HepG2 (cell line): ENCODE results near the gene KLF11. TPM values are rescaled to one million over a fixed set of nuclear protein-coding genes. Genes with fewer than 3 reads are reported as not detected.

Experiments
- ARNT ChIP-seq: fragments of 450-650 bp; IDR thresholded peaks from 2 replicates; pipeline ENCODE4 v1.6.1; 2017
- ARNTL ChIP-seq: sonication (generic); formaldehyde crosslinking; IDR thresholded peaks from 2 replicates; pipeline ENCODE4 v1.4.0; 2020; ENCODE audit warnings: mild to moderate bottlenecking, missing genetic modification reagents
- CEBPZ ChIP-seq: IDR thresholded peaks from 2 replicates; pipeline ENCODE4 v1.6.1; 2012; ENCODE audit warnings: low read length, improper control_type of control experiment
- CENPT ChIP-seq: sonication (generic); formaldehyde crosslinking; IDR thresholded peaks from 2 replicates; pipeline ENCODE4 v1.8.0; 2022; ENCODE audit warnings: low read depth, mild to moderate bottlenecking, moderate library complexity, missing genetic modification reagents
- KLF9 ChIP-seq: IDR thresholded peaks from 2 replicates; pipeline ENCODE4 v1.6.1; 2016; ENCODE audit warnings: low read depth
- MED8 ChIP-seq: sonication (generic); formaldehyde crosslinking; IDR thresholded peaks from 2 replicates; pipeline ENCODE4 v1.8.1; 2023; ENCODE audit warnings: mild to moderate bottlenecking, missing genetic modification reagents; ENCODE audit not compliant: insufficient replicate concordance
- MIXL1 ChIP-seq: IDR thresholded peaks from 2 replicates; pipeline ENCODE4 v1.6.1; 2016
- NCOR1 ChIP-seq: fragments of 200-600 bp; sonication (generic); IDR thresholded peaks from 2 replicates; pipeline ENCODE4 v1.7.0; 2017; ENCODE audit warnings: antibody characterized with exemption, low read length, borderline replicate concordance
- NPAS2 ChIP-seq: sonication (generic); formaldehyde crosslinking; IDR thresholded peaks from 2 replicates; pipeline ENCODE4 v1.8.0; 2022; ENCODE audit warnings: mild to moderate bottlenecking, missing genetic modification reagents, borderline replicate concordance
- POLR2G ChIP-seq: fragments of 200-400 bp; formaldehyde crosslinking; IDR thresholded peaks from 2 replicates; pipeline ENCODE4 v1.6.1; 2018; ENCODE audit warnings: mild to moderate bottlenecking, low read depth, low read length, moderate library complexity
- RFXANK ChIP-seq: IDR thresholded peaks from 2 replicates; pipeline ENCODE4 v1.6.1; 2016
- SETDB1 ChIP-seq: sonication (generic); formaldehyde crosslinking; IDR thresholded peaks from 2 replicates; pipeline ENCODE4 v1.5.1; 2020; ENCODE audit warnings: missing genetic modification reagents, mild to moderate bottlenecking, borderline replicate concordance
- SP5 ChIP-seq: IDR thresholded peaks from 2 replicates; pipeline ENCODE4 v1.6.1; 2016; ENCODE audit warnings: low read depth, borderline replicate concordance
- XBP1 ChIP-seq: sonication (generic); formaldehyde crosslinking; IDR thresholded peaks from 2 replicates; pipeline ENCODE4 v1.5.0; 2020; ENCODE audit warnings: missing genetic modification reagents
- ZBED4 ChIP-seq: sonication (generic); formaldehyde crosslinking; IDR thresholded peaks from 2 replicates; pipeline ENCODE4 v1.4.0; 2020; ENCODE audit warnings: missing genetic modification reagents, borderline replicate concordance
- ZBTB4 ChIP-seq: sonication (generic); formaldehyde crosslinking; IDR thresholded peaks from 2 replicates; pipeline ENCODE4 v1.4.0; 2020; ENCODE audit warnings: missing genetic modification reagents, mild to moderate bottlenecking, borderline replicate concordance
- ZBTB8A ChIP-seq: sonication (generic); formaldehyde crosslinking; IDR thresholded peaks from 2 replicates; pipeline ENCODE4 v1.4.0; 2020; ENCODE audit warnings: mild to moderate bottlenecking, low read depth, missing genetic modification reagents, borderline replicate concordance
- ZNF496 ChIP-seq: sonication (generic); formaldehyde crosslinking; IDR thresholded peaks from 2 replicates; pipeline ENCODE4 v1.8.1; 2023; ENCODE audit warnings: mild to moderate bottlenecking, moderate library complexity, missing genetic modification reagents; ENCODE audit not compliant: insufficient replicate concordance
- ZNF576 ChIP-seq: sonication (generic); formaldehyde crosslinking; IDR thresholded peaks from 2 replicates; pipeline ENCODE4 v1.4.0; 2020; ENCODE audit warnings: mild to moderate bottlenecking, missing genetic modification reagents
- ZNF747 ChIP-seq: sonication (generic); formaldehyde crosslinking; IDR thresholded peaks from 2 replicates; pipeline ENCODE4 v1.8.1; 2023; ENCODE audit warnings: missing genetic modification reagents, mild to moderate bottlenecking, borderline replicate concordance
- ZNF761 ChIP-seq: sonication (generic); formaldehyde crosslinking; conservative IDR thresholded peaks from 2 replicates; pipeline ENCODE4 v1.4.0; 2020; ENCODE audit warnings: mild to moderate bottlenecking, missing genetic modification reagents
- polyA plus RNA-seq, 8 experiments: library from polyadenylated mRNA; depleted of rRNA in 3 of 8; stranded (reverse) in 7 of 8; unstranded in 1 of 8; fragments of >200 nt; fragmentation: Illumina TruSeq in 4 of 8; extraction: Trizol in 4 of 8; gene quantifications; 2 replicates each; pipeline versions ENCODE4 v1.2.1 to v1.2.3, GENCODE V29; 2011 to 2016; ENCODE audit warnings: low read depth in 4 of 8, missing spikeins in 1 of 8, mixed read lengths in 1 of 8; ENCODE audit not compliant: insufficient read depth in 1 of 8
- total RNA-seq, 5 experiments: library from RNA; depleted of rRNA; stranded (reverse); fragments of >200 nt; fragmentation: Illumina TruSeq; extraction: Trizol; gene quantifications; 2 replicates each; pipeline ENCODE4 v1.2.3, GENCODE V29; 2016; ENCODE audit warnings: low read depth in 1 of 5

Gene KLF11
- total and polyA plus RNA-seq, 2 of the 13 experiments (the other 11 are each of a cell fraction or from before 2014, with no cell fraction given), result 2.5 to 11.8 TPM

GRCh38 chr2:10062931-10063365 lies 19.6 kb downstream of the KLF11 start (continued):
- TF ChIP-seq ZBTB4 (CRISPR knock-in tag) (no peak; the same call in 1 of the 2 replicates), POLR2G (no peak), NPAS2 (CRISPR knock-in tag) (no peak), ZNF576 (CRISPR knock-in tag) (no peak), ZNF761 (CRISPR knock-in tag) (no peak), ZNF747 (CRISPR knock-in tag) (no peak), MIXL1 (CRISPR knock-in tag) (no peak), KLF9 (CRISPR knock-in tag) (no peak), CEBPZ (no peak), ZBED4 (CRISPR knock-in tag) (no peak), NCOR1 (no peak), ZBTB8A (CRISPR knock-in tag) (no peak), ZNF496 (CRISPR knock-in tag) (no peak), ARNTL (CRISPR knock-in tag) (0 out of 2 replicates have a peak, but pooled peaks have one; percentile 46), MED8 (CRISPR knock-in tag) (no peak), XBP1 (CRISPR knock-in tag) (no peak), SETDB1 (CRISPR knock-in tag) (no peak), ARNT (no peak), CENPT (CRISPR knock-in tag) (no peak), RFXANK (no peak), SP5 (CRISPR knock-in tag) (0 out of 2 replicates have a peak, but pooled peaks have one; percentile 35)
